NCI-H1694 treated with DMSO at 0.1 percent for 48 hours (cell line): Measurements from ENCODE around the gene PRXL2B.
"Not testable (repeated sequence)": the region's sequence is repeated elsewhere in the genome, so short reads cannot be mapped to it uniquely, and the experiment has no call there.

Experiments
- DNase-seq: peaks from one replicate; lab custom pipeline; 2025; lab: John Stamatoyannopoulos, UW

Gene PRXL2B, protein sequence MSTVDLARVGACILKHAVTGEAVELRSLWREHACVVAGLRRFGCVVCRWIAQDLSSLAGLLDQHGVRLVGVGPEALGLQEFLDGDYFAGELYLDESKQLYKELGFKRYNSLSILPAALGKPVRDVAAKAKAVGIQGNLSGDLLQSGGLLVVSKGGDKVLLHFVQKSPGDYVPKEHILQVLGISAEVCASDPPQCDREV

DNA sequence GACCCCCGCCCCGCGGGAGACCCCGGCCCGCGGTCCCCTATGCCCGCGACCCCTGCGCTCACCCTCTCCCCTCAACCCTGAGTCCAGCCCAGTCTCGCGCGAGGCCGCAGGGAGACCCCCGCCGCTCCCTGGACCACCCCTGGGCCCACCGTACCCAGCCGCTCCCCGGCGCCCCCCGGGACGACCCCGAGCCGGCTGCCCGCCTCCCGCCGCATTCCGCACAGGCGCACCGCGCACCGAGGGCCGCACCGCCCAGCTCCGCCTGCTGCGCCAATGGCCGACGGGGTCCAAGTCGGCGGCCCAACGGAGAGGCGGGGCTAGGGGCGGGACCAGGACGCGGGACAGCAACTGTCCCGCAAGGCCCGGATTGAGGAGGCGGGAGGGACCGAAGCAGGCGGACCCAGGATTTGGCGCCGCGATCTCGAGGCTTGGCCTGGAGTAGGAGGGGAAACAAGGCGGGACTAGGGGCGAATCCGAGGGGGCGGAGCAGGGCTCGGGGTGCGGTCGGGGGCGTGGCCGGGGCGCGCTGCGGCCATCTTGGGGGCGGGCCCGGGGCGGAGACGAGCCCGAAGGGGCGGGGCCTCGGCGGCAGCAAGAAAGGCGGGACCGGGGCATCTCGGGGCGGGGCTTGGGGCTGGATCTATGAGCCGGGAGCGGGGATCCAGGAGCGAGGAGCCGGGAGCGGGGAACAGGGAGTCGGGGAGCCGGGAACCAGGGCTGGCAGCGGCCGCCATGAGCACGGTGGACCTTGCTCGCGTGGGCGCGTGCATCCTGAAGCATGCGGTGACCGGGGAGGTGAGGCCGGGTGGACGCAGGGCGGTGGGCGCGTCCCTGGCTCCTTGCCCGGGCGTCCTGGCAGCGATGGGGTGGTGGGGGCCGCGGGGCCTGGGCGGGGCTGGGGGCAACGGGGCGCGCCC is at the start of gene PRXL2B:
Gene PRXL2B, plus strand, starts transcription at position 624 of the 917 bp plus-strand sequence. Its CDS starts 109 bp downstream, at position 733.
- DNase-seq: peak; percentile 87

DNA sequence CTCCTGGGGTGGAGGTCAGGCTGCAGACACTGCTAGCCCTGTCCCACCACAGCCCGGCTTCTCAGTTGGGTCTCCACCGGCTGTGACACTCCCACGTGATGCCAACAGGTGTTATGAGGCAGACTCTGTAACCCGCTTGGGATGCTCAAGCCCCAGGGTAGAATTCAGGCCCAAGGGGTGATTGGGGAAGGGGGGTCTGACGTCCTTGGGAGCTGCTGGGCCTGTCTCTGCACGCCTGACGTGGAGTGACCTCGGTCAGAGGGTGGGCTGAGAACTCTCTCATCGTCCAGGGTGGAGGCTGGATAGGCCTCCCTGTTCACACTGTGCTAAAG is 48.8 kb upstream of the PRXL2B start:
- no peak for DNase-seq

DNA sequence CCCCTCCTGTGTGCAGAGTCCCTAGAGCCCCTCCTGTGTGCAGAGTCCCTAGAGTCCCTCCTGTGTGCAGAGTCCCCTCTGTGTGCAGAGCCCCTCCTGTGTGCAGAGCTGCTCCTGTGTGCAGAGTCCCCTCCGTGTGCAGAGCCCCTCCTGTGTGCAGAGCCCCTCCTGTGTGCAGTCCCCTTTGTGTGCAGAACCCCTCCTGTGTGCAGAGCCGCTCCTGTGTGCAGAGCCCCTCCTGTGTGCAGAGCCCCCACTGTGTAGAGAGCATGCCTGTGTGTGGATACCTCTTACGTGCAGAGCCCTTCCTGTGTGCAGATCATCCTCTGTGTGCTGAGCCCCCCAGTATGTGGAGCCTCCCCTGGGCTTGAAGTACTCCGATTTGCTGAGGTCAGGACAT is 48.2 kb upstream of the PRXL2B start:
- DNase-seq: no peak

DNA sequence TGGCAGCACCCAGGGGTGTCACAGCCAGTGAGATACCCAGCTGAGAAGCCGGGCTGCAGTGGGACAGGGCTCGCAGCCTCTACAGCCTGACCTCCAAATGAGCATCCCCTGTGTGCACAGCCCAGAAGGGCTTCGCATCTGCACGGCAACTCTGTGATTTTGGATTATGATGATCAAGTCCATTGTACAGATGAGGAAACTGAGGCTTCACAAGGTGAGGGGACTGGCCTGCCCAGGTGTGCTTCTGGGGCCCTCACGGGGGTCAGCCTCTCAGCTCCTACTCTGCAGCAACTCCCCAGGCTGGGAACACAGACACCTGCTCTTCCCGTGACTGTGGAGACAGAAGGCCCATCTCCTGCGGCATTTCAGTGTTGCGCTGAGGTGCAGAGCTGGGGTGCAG is 47.7 kb upstream of the PRXL2B start:
- no peak for DNase-seq

DNA sequence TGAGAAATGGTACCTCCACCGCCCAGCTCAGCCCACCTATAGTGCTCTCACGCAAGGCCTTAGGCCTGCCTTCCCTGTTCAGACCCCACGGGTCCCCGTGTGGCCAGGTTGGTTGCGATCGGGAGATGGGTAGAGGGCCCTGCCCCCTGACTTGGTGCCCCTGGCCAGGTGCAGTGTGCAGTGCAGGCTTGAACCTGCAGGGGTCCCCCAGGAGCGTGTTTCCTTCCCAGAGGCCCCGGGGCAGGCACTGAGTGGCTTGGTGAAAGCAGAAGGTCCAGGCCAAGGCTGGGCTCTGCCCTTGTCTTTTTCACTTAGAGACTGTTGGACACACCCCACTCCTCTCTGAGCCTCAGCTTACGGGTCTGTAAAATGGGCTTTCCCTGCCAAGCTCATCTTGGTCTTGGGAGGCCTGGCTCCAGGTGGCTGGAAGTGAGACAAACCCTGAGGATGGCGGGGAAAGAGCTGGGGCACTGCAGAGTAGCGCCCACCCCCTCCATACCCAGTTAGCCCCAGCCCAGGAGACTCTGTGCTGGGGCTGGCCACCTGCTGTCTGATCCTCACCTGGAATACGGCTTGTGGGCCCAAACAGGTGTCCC is 47.2 kb upstream of the PRXL2B start:
- DNase-seq: no peak

DNA sequence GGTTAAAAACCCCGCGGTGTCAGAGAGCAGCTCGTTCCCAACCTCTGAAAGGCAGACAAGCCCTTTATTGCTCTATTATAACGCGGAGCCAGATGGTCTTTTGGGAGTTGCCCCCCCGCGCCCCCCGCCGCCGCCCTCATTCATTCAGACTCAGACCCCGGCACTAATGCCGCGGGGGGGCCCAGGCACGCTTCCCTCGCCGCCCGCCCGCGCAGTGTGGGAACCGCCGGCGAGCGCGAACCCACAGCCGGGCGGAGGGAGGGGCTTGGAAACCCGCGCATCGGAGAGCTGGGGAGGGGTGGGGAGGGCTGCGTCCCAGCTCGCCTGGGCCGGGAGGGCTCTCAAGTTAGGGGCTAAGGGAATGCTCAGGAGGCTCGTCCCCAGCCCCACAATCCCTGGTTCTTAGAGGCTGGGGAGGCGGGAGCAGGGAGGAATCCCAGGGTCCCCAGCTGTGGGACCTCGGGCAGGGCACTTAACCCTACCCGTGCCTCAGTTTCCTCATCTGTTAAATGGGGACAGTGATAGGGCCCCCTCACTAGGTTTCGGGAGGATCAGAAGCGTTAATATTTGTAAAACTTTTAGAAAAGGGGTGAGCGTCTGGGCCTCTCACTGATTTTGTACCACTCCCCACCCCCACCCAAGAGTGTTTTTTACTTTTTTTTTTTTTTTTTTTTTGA is 45.6 kb upstream of the PRXL2B start:
- DNase-seq: peak; percentile 46

DNA sequence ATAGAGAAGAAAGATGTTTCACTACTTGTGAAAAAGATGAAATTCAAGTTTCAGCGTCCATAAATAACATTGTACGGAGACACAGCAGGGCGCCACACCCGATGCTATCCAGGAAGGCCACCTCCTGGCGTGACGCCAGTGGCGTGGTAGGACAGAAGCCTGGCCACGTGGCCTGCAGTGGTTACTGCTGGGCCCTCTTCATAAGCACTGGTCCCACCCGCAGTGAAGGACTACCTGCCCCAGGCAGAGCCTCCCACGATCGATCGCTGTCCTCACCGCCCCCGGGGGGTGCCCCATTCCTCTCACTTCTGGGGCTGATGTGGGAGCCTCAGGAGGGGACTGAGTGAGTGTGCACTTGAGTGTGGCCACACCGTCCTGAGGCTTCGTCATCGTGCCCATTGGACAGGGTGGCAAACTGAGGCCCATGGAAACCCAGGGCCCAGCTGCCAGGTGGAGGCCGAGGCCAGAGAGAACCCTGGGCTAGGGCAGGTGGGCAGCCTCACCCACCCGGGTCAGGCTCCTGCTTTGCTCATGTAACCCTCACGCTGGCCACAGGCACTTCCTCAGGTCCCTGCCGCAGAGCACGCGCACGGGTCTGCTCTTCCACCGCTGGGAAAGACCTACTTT is 44.8 kb upstream of the PRXL2B start:
- no peak for DNase-seq

DNA sequence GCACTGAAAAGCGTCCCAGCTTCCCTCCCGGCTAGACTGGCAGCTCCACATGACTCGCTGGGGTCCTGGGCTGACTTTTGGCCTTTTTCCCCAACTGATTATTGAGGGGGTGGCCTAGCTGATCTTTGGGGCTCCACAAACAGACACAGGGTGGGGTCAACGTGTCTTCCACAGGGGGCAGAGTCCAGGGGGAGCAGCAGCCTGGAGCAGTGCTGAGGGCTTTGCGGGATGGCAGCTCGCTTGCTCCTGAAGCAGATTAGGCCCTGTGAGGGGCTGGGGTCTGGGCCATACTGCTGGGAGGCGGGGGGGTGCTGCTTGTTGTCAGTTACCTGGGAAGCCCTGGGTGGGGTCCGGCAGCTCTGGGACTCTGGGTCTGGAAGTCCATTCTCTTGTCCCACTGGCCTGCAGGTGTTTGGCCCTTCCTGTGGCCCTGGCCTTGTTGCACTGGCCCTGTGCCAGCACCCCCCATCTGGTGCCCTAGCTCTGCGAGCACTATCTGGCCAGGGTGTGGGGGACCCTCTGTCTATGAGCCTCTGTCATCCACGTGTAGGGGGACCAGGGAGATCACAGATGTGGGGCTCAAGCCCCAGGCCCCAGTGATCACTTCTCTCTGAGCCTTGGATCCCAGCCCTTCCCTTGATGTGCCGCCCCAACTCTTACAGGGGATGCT is 44.2 kb upstream of the PRXL2B start:
- no peak for DNase-seq

DNA sequence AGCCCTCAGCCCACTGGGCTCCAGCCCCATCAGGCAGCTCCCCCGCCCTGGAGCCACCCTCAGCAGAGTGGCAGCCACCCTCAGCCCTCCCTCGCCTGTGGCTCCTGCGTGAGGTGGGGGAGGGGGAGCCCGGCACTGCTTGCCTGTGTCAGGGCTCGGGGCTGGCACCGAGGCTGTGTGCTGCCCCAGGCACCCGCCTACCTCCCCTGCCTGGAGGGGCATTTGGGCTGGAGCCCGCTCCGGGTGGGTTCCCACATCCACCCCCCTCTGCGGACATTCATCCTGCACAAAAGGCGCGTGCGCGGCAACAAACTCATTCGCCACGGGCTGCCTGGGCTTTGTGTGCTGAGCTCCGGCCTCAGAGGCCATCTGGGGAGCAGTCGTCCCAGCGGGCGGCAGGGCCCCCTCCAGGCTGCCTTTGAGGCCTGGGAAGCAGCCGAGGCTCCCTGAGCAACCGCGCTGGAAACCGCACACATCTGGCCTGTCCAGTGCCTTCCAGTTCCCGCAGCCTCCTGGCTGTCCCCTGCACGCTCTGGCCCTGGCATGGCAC is 43.0 kb upstream of the PRXL2B start:
- DNase-seq: peak; percentile 43

DNA sequence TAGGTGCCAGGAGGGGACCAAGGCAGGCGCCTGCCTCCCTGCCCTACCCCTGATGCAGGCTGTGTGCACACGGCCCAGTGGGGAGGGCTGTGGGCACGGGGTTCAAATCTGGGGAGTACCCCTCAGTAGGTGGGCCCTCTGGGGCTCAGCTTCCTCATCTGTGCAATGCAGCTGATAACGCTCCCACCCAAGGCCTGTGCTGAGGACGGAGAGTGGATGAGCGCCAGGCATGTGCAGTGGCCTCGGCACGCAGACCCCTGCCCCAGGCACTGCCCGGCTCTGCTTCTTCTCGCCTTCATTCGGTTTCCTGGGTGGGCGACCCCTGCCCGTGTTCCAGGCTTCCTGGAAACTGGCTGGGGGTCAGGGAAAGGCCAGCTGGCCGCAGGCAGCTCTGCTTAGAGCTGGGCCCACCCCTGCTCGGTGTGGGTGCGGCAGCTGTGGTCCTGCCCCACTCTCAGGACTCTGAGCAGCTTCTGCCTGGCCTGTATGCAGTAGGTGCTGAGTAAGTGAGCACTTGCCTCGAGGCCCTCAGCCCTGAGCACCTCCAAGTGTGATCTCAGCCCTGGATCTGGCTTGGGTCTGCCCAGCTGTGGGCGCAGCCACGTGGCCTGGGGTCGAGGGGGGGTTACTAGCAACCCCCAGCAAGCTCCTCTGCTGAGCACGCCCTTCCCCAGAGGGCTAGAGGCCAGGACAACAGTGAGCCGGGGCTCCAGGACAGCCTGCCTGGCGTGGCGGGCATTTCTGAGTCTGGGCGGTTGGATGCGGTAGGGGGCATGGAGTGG is 42.3 kb upstream of the PRXL2B start:
- DNase-seq: no peak

DNA sequence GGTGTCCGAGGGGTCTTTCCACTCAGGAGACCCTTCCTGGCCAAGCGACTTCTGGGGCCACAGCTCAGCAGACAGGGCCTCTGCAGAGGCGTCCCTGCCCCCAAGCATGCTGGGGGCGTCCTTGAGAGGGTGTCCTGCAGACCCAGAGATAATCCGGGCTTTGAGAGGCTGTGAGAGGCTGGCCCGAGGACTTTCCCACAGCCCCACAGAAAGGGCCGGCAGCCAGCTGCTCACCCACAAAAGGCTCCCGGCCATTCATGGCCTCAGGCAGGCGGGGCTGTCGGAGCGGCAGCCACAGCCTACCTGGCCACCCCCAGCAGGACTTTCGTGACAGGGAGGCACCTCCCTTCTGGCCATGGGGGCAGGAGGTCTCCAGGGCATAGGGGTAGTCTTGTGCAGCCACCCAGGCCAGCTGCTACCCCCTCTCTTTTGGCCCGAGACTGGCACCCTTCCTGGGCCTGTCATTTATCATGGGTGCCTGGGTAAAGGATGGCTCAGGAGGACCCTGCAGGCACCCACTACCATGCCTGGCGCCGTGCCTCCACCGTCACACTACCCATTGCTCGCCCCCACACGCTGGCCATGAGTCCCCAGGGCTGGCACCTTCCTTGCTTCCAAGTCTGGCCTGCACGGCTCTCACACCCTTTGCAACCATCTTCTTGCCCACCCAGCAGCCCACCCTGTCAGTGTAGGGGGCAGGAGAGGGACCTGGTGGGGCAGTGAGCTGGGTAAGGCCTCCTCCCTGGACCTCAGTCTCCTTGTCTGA is 41.5 kb upstream of the PRXL2B start:
- DNase-seq: no peak

DNA sequence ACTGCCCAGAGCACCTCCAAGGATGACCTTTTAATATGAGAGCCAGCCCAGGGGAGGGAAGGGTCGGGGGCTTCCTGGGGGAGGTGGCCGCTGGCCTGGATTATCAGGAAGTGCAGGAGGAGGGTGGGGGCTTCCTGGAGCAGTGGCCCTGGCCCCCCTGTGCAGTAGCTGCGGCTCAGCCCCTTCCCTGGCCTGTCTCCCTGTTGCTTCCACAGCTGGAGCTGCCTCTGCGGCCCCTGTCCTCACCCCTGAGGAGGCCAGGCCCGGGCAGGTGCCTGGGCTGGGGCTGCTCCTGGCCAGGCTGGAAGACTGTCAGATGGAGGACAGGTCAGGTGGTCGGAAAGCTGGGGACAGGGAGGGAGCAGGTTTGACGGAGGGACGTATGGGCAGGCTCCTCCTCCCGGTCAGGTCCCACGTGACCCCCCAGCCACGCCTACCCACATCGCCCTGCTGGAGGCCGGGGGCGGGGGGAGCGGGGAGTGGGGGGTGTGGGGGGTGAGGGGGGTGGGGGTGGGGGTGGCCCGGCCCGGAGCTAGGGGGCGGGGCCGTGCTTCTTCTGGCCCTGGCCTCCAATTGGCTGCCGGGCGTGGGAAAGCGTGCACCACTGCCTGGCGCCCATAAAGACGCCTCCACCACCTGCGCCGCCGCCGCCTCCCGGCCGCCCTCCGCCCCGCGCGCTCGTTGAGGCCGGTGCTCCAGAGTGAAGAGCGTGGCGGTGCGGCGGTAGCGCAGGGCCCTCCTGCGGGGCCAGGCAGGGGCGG is 40.6 kb upstream of the PRXL2B start:
- DNase-seq: peak; percentile 89

DNA sequence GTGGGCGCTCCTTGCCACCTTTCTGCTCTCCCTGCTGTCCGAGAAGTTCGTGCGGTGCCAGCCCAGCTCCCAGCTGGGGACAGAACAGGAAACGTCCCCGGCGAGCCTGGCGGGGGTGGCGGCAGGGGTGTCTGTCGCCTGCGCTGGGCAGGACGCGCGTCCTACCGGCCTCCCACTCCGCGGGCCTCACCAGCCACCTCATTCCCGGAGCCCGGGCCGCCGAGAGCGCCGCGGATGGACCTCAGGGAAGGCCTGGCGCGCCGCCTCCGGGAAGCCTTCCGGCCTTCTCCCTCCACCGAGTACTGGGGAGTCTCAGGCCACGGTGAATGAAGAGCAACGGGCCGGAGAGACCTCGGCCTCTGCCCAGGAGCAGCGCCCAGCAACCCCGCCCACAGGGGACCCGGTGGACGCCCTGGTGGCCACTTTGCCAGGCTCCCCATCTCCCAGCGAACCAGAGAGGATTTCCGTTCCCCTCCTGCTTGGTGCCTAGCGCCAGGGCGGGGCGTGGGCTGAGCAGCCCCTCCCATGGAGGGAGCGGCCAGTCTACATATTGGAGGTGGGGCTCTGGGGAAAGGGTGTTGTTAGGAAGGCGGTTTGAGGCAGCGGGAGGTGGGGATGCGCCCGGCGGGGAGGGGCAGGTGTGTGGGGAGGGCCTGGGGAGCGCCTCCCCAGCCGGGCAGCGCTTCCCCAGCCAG is 39.9 kb upstream of the PRXL2B start:
- DNase-seq: peak; percentile 72

DNA sequence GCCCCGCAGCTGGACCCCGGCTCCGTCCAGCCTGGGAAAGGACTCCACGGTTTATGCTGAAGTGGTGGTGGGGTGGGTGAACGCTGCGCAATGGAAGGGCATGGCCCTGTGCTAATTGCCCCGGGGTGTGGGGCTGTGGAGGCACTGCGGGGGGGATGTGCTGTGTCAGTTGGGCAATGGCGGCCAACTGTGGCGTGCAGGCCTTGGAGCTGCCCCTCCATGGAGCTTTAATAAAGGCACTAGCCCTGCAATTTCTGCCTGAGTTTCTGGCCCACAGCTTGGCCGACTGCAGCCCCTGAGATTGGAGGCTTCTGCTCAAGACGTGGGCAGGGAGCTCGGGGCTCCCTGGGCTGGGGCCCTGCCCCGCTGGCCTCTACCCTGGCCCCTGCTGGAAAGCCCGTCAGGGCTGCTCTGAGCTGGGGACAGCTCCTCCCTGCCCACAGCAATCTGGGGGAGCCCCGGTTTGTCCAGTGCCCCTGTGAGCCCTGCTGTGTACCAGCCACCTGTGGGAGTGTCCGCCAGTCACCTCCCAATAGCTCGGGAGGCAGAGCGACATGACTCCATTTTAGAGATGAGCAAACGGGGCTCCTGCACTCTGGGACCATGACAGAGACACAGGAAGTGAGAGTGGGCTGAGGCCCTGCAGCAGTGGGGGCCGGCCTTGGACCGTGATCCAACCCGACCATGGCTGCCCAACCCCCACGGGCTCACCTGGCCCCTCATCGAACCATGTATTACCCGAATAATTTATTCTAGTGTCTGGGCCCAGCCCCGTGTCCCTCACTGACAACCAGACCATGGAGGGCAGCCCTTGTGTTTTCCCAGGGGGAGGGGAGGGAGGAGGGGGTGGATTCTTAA is 39.1 kb upstream of the PRXL2B start:
- DNase-seq: no peak

DNA sequence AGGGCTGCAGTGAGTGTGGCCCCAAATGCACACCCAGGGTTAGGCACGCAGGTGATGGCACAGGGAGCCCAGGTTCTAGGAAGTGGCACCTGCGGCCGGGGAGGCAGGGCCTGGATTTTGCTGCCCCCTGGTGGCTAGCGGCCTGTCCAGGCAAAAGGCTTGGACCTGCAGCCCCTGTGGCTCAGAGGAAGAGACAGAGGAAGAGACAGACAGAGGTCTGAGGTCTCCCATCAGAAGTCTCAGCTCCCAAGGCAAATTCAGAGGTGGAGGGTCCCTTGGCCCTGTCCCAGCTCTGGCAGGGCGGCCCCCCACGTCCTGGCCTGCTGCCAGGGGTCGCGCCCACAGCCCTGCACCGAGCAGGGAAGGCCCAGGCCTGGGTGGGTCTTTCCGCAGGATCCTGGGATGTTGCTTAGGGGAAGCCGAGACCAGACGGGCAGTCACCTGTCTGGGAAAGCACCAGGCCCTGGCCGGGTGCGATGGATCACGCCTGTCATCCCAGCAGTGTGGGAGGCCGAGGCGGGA is 38.4 kb upstream of the PRXL2B start:
- DNase-seq: no peak

DNA sequence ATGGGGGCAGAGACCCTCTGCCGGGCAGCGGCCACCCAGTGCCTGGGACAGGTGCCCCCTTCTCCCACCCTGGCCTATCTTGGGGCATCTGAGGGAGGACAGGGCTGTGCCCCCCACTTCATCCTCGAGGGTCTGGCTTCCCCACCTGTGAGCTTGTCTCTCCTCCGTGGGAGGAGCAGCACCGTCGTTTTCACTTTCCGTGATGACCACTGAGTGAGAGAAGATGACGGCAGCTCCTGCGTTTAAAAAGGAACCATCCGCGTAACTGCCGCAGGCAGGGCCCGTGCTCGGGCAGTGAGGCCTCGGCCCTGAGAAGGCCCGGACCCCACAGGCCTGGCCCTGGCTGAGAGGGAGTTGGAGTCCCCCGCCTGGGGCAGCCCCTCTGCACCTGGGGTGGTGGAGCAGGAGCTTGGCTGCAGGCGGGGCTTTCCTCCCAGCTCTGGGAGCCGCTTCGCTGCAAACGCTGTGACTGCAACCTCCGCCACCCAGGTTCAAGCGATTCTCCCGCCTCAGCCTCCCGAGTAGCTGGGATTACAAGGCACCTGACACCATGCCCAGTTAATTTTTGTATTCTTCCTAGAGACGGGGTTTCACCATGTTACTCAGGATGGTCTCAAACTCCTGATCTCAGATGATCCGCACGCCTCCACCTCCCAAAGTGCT is 37.1 kb upstream of the PRXL2B start:
- not testable (repeated sequence) for DNase-seq
